Measurements from ENCODE around the gene FHIT.

The FHIT gene

GRCh38 chr3:60651799-60652198 is 599.5 kb downstream of the FHIT start:
- no peaks in the 10 kb centered on the region for H3K36me3 ChIP-seq (replicated peaks; ENCODE audit: low read depth, low read length)
- TF ChIP-seq CTCF (IDR thresholded peaks at IDR 0.05; ENCODE audit: low read depth, low read length) (no peak), EZH2phosphoT487 (IDR thresholded peaks at IDR 0.05; ENCODE audit: low read depth) (no peak)
- no peak overlapping the region for H3K27ac ChIP-seq (ENCODE audit: low read length)
- H3K4me1 ChIP-seq (ENCODE audit: low read length): peaks cover 4% of the 10 kb centered on the region; the same call in 1 of the 2 replicates
- no peak overlapping the region for H2AFZ ChIP-seq (ENCODE audit: low read depth, low read length)
- H3K27me3 ChIP-seq (ENCODE audit: low read depth, low read length): peaks cover 30% of the 10 kb centered on the region
- H3K4me2 ChIP-seq (ENCODE audit: low read length): no peak overlapping the region
- peaks cover 15% of the 10 kb centered on the region; the same call in 1 of the 2 replicates for H4K20me1 ChIP-seq (ENCODE audit: insufficient read depth, low read length)
- no peaks in the 10 kb centered on the region for H3K9me3 ChIP-seq (ENCODE audit: insufficient read depth, low read length)
- H3K9ac ChIP-seq (ENCODE audit: low read length): no peak overlapping the region
- H3K4me3 ChIP-seq (ENCODE audit: low read length): no peak overlapping the region
- no peaks in the 10 kb centered on the region for H3K79me2 ChIP-seq (ENCODE audit: low read length)

- TF ChIP-seq EZH2phosphoT487 (IDR thresholded peaks at IDR 0.05; ENCODE audit: low read depth): no peak
- no peak for TF ChIP-seq CTCF (IDR thresholded peaks at IDR 0.05; ENCODE audit: low read depth, low read length)
- Histone ChIP-seq H3K36me3 (replicated peaks; ENCODE audit: low read depth, low read length) (no peaks in the 10 kb centered on the region), H3K79me2 (ENCODE audit: low read length) (no peaks in the 10 kb centered on the region), H2AFZ (ENCODE audit: low read depth, low read length) (no peak overlapping the region), H3K27ac (ENCODE audit: low read length) (no peak overlapping the region), H3K9me3 (ENCODE audit: insufficient read depth, low read length) (no peaks in the 10 kb centered on the region), H3K4me1 (ENCODE audit: low read length) (peaks cover 4% of the 10 kb centered on the region; the same call in 1 of the 2 replicates), H4K20me1 (ENCODE audit: insufficient read depth, low read length) (no peaks in the 10 kb centered on the region), H3K4me3 (ENCODE audit: low read length) (no peak overlapping the region), H3K27me3 (ENCODE audit: low read depth, low read length) (peaks cover 13% of the 10 kb centered on the region), H3K9ac (ENCODE audit: low read length) (no peak overlapping the region), H3K4me2 (ENCODE audit: low read length) (no peak overlapping the region)
These were observed 601.1 kb downstream of the FHIT start for GRCh38 chr3:60650171-60650570.

GRCh38 chr3:60645801-60646200 is 605.5 kb downstream of the FHIT start:
- Histone ChIP-seq H3K4me3 (ENCODE audit: low read length) (no peak overlapping the region), H3K9ac (ENCODE audit: low read length) (no peak overlapping the region), H2AFZ (ENCODE audit: low read depth, low read length) (no peak overlapping the region), H3K27ac (ENCODE audit: low read length) (no peak overlapping the region), H3K4me1 (ENCODE audit: low read length) (peaks cover 4% of the 10 kb centered on the region; the same call in 1 of the 2 replicates), H3K36me3 (replicated peaks; ENCODE audit: low read depth, low read length) (no peaks in the 10 kb centered on the region), H3K4me2 (ENCODE audit: low read length) (no peak overlapping the region), H3K79me2 (ENCODE audit: low read length) (no peaks in the 10 kb centered on the region), H3K27me3 (ENCODE audit: low read depth, low read length) (peaks cover 6% of the 10 kb centered on the region), H3K9me3 (ENCODE audit: insufficient read depth, low read length) (no peaks in the 10 kb centered on the region), H4K20me1 (ENCODE audit: insufficient read depth, low read length) (no peaks in the 10 kb centered on the region)
- TF ChIP-seq CTCF (IDR thresholded peaks at IDR 0.05; ENCODE audit: low read depth, low read length) (no peak), EZH2phosphoT487 (IDR thresholded peaks at IDR 0.05; ENCODE audit: low read depth) (no peak)

- H3K79me2 ChIP-seq (ENCODE audit: low read length): no peaks in the 10 kb centered on the region
- H3K27ac ChIP-seq (ENCODE audit: low read length): no peak overlapping the region
- H3K36me3 ChIP-seq (replicated peaks; ENCODE audit: low read depth, low read length): no peaks in the 10 kb centered on the region
- peaks cover 4% of the 10 kb centered on the region; the same call in 1 of the 2 replicates for H3K4me1 ChIP-seq (ENCODE audit: low read length)
- H3K27me3 ChIP-seq (ENCODE audit: low read depth, low read length): peaks cover 6% of the 10 kb centered on the region
- H3K9me3 ChIP-seq (ENCODE audit: insufficient read depth, low read length): no peaks in the 10 kb centered on the region
- no peak overlapping the region for H2AFZ ChIP-seq (ENCODE audit: low read depth, low read length)
- no peak overlapping the region for H3K4me3 ChIP-seq (ENCODE audit: low read length)
- no peak for TF ChIP-seq CTCF (IDR thresholded peaks at IDR 0.05; ENCODE audit: low read depth, low read length)
- TF ChIP-seq EZH2phosphoT487 (IDR thresholded peaks at IDR 0.05; ENCODE audit: low read depth): no peak
- H3K9ac ChIP-seq (ENCODE audit: low read length): no peak overlapping the region
- no peaks in the 10 kb centered on the region for H4K20me1 ChIP-seq (ENCODE audit: insufficient read depth, low read length)
- no peak overlapping the region for H3K4me2 ChIP-seq (ENCODE audit: low read length)
These were observed 607.4 kb downstream of the FHIT start for GRCh38 chr3:60643831-60644230.
